MCF 10A (cell line): ENCODE measurements around the gene MERTK. TPM values are rescaled to one million over a fixed set of nuclear protein-coding genes. Genes with fewer than 3 reads are reported as not detected.
"Not testable (repeated sequence)": the region's sequence is repeated elsewhere in the genome, so short reads cannot be mapped to it uniquely, and the experiment has no call there.

ENCODE experiments used
- BruUV-seq: library from RNA; stranded (reverse); fragments of 400-500 nt; replicated peaks from 2 replicates; lab custom pipeline; 2021; lab: Mats Ljungman, UMichigan
- CTCF ChIA-PET: fragments of 300-600 bp; sonication (Branson Sonifier 250); formaldehyde crosslinking; extraction: SDS; loops from one replicate; lab custom pipeline; 2021; ENCODE audit warnings: antibody characterized with exemption, inconsistent platforms; lab: Yijun Ruan, JAX
- POLR2A ChIA-PET: fragments of 300-600, 350-650 bp; sonication (Branson Sonifier 250); formaldehyde crosslinking; extraction: SDS; loops from one replicate; lab custom pipeline; 2020; ENCODE audit warnings: antibody characterized with exemption, inconsistent platforms; lab: Yijun Ruan, JAX
- DNase-seq: peaks from one replicate; pipeline ENCODE4 v3.0.0-alpha.2; 2018; ENCODE audit not compliant: unreplicated experiment
- H3K27ac Mint-ChIP-seq: one replicate; pipeline ENCODE4 v1.8.0; 2022; ENCODE audit warnings: mild to moderate bottlenecking, low read depth, mixed read lengths; ENCODE audit not compliant: unreplicated experiment
- H3K27me3 Mint-ChIP-seq: one replicate; pipeline ENCODE4 v1.8.0; 2022; ENCODE audit warnings: mixed read lengths; ENCODE audit not compliant: insufficient read depth, unreplicated experiment
- H3K36me3 Mint-ChIP-seq: one replicate; pipeline ENCODE4 v1.8.0; 2022; ENCODE audit warnings: mild to moderate bottlenecking, moderate library complexity, mixed read lengths; ENCODE audit not compliant: insufficient read depth, unreplicated experiment
- H3K4me1 Mint-ChIP-seq: one replicate; pipeline ENCODE4 v1.8.0; 2022; ENCODE audit warnings: mixed read lengths; ENCODE audit not compliant: insufficient read depth, unreplicated experiment
- H3K4me3 Mint-ChIP-seq: one replicate; pipeline ENCODE4 v1.8.0; 2022; ENCODE audit warnings: mild to moderate bottlenecking, moderate library complexity, mixed read lengths; ENCODE audit not compliant: unreplicated experiment
- H3K9me3 Mint-ChIP-seq: one replicate; pipeline ENCODE4 v1.8.0; 2022; ENCODE audit warnings: mixed read lengths; ENCODE audit not compliant: unreplicated experiment
- intact Hi-C: fragments of 100-400 bp; cut with micrococcal nuclease; formaldehyde crosslinking; loops from 2 replicates; pipeline ENCODE4 v1.14.1; 2022
- total RNA-seq: library from RNA; stranded (reverse); gene quantifications from 2 replicates; pipeline ENCODE4 v1.2.3, GENCODE V29; 2022
- TF ChIP-seq, protein P1 (sequence below): fragments of 200-600 bp; IDR thresholded peaks from one replicate; pipeline ENCODE4 v1.8.0; 2022; ENCODE audit warnings: antibody characterized with exemption, mild to moderate bottlenecking; ENCODE audit not compliant: unreplicated experiment

Gene MERTK
- total RNA-seq, 1 experiment from 2014 or later = 0.19 TPM

DNA sequence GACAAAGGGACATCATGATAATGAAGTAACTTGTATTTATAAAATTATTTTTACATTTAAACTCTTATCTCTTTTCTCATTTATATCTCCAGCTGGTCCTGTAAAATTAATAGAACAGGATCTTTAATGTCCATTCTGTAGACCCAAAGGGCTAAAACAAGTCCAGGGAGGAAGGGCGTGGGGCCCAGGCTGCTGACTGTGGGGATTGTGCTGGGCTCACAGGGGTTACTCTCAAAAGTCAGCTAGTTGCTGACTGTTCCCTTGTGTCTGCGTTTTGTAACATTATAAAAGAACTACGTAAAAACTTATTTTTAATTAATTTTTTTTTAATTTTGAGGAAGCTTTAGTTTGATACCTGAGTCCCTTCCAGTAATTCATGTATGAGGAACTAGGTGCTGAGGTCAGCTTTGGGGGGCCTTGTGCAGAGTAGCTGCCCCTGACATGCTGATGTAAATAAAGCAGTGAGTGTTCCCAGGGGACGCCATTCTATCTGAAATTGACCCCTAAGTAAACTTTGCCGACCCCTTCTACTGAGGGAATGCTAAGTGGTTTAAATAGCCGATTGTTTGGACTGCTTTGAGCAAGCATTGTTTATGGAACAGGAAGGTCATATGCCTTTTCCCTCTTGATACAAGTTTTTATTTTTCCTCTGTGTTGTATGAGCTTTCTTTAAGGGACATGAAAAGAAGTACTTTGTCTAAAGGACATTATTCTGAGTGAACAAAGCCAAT is 56.4 kb downstream of the MERTK start:
- TF ChIP-seq, protein P1, sequence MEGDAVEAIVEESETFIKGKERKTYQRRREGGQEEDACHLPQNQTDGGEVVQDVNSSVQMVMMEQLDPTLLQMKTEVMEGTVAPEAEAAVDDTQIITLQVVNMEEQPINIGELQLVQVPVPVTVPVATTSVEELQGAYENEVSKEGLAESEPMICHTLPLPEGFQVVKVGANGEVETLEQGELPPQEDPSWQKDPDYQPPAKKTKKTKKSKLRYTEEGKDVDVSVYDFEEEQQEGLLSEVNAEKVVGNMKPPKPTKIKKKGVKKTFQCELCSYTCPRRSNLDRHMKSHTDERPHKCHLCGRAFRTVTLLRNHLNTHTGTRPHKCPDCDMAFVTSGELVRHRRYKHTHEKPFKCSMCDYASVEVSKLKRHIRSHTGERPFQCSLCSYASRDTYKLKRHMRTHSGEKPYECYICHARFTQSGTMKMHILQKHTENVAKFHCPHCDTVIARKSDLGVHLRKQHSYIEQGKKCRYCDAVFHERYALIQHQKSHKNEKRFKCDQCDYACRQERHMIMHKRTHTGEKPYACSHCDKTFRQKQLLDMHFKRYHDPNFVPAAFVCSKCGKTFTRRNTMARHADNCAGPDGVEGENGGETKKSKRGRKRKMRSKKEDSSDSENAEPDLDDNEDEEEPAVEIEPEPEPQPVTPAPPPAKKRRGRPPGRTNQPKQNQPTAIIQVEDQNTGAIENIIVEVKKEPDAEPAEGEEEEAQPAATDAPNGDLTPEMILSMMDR = no peak
- H3K9me3 Mint-ChIP-seq = no peaks in the 10 kb centered on the region
- H3K27ac Mint-ChIP-seq = no peak overlapping the region
- ChIA-PET POLR2A (interaction anchor here (0.7 to 1.2 kb wide), 2 partner anchors 16 to 32 kb away, joined by 3 to 4 read pairs; no protein-coding TSS in a partner anchor), CTCF (interaction anchor here (0.7 kb wide), 2 partner anchors 12 to 54 kb away, joined by 3 read pairs; no protein-coding TSS in a partner anchor)
- intact Hi-C loops = no loop called here
- H3K4me1 Mint-ChIP-seq = no peaks in the 10 kb centered on the region
- H3K4me3 Mint-ChIP-seq = no peak overlapping the region
- no TSS peak for BruUV-seq
- peaks cover 54% of the 10 kb centered on the region for H3K27me3 Mint-ChIP-seq
- no peaks in the 10 kb centered on the region for H3K36me3 Mint-ChIP-seq
- no peak for DNase-seq

DNA sequence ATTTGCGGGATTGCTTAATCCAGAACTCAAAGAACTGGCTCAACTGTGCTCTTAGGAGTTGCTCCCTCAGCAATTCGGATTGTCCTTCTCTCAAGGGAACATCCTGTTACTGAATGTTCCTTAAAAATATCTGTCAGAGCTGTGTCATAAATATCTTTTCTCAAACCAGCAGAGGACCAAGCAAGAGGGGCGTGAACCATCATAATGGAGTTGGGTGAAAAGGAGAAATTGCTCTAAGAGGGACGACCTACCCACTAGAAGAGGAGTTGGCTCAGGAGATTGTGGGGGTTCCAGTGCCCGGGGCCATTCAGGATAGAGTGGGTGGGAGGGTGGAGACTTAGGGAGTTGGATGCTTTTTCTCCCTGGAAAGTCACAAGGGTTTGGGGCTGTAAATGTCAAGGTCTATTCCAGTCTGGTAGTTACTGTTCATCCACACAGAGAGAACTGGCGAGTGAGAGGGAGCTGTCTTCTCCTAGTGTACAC is 59.5 kb downstream of the MERTK start:
- no TSS peak for BruUV-seq
- intact Hi-C loops = no loop called here
- Mint-ChIP-seq H3K4me1 (no peaks in the 10 kb centered on the region), H3K36me3 (no peaks in the 10 kb centered on the region), H3K9me3 (no peaks in the 10 kb centered on the region), H3K27ac (no peak overlapping the region), H3K27me3 (peaks cover 31% of the 10 kb centered on the region), H3K4me3 (no peak overlapping the region)
- CTCF ChIA-PET = interaction anchor here (0.6 to 0.7 kb wide), 3 partner anchors 40 to 916 kb away, joined by 4 to 5 read pairs (median 5); no protein-coding TSS in a partner anchor
- DNase-seq = no peak
- POLR2A ChIA-PET = interaction anchor here (1.9 to 2.1 kb wide), 2 partner anchors 9 to 11 kb away, joined by 6 to 8 read pairs; no protein-coding TSS in a partner anchor
- TF ChIP-seq, protein P1 = no peak

DNA sequence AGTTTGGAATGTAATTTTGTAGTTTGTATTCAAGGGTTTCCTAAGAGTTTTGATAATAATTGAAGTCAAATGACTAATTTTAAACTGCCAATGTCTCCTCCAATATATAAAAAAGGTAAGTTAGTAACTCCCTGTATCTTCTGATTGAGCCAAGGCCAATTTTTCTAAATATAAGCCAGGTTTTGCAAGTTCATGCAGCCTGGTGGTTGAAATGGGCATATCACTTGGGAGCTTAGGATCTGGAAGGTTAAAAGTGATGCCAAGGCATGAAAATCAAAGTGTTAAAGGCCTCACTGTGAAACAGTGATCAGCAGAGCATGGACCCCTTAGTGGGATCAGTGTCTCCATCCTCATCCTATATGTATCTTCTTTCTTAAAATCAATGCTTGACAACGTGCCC is 60.5 kb downstream of the MERTK start:
- no peaks in the 10 kb centered on the region for H3K4me1 Mint-ChIP-seq
- no peak overlapping the region for H3K27ac Mint-ChIP-seq
- peaks cover 34% of the 10 kb centered on the region for H3K27me3 Mint-ChIP-seq
- intact Hi-C loops = no loop called here
- no peak for DNase-seq
- no peaks in the 10 kb centered on the region for H3K36me3 Mint-ChIP-seq
- POLR2A ChIA-PET = interaction anchor here (1.9 to 2.1 kb wide), 2 partner anchors 10 to 12 kb away, joined by 6 to 8 read pairs; no protein-coding TSS in a partner anchor
- no peaks in the 10 kb centered on the region for H3K9me3 Mint-ChIP-seq
- TF ChIP-seq, protein P1 = peak; percentile 7
- H3K4me3 Mint-ChIP-seq = no peak overlapping the region
- BruUV-seq = no TSS peak
- CTCF ChIA-PET = no interaction called here

DNA sequence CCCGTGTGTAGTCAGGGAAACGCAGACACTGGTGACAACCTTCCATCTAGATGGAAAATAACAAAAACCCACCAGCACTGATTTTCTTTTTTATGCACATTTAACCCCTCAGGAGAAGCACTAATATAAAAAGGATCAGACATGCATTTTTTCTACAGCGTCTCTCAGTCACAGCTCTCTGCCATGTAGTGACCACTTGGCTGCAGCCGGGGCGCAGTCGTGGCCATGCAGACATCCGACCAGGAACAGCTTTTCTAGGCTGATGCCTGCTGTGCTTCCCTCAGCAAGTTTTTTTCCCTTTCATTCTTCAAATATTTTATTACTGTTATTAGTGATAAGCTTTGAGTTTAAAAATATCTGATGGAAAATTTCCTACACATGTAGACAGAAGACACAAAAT is 63.3 kb downstream of the MERTK start:
- Mint-ChIP-seq H3K27me3 (peaks cover 32% of the 10 kb centered on the region), H3K4me1 (peaks cover 2% of the 10 kb centered on the region), H3K27ac (no peak overlapping the region), H3K9me3 (no peaks in the 10 kb centered on the region), H3K36me3 (no peaks in the 10 kb centered on the region), H3K4me3 (no peak overlapping the region)
- BruUV-seq = no TSS peak
- intact Hi-C loops = no loop called here
- no peak for DNase-seq
- TF ChIP-seq, protein P1 = no peak
- POLR2A ChIA-PET = no interaction called here
- CTCF ChIA-PET = no interaction called here

DNA sequence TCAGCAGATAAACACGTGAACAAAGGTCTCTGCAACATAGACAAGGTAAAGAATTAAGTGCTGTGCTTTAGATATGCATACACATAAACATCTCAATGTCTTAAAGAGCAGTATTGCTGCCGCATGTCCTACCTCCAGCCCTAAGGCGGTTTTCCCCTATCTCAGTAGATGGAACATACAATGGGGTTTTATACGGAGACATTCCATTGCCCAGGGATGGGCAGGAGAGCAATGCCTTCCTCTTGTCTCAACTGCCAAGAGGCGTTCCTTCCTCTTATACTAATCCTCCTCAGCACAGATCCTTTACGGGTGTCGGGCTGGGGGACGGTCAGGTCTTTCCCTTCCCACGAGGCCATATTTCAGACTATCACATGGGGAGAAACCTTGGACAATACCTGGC is 64.7 kb downstream of the MERTK start:
- H3K9me3 Mint-ChIP-seq, intact Hi-C loops, CTCF ChIA-PET, H3K36me3 Mint-ChIP-seq, H3K27ac Mint-ChIP-seq, BruUV-seq, H3K4me3 Mint-ChIP-seq, DNase-seq, POLR2A ChIA-PET, H3K4me1 Mint-ChIP-seq: not testable (repeated sequence)
- peaks cover 33% of the 10 kb centered on the region for H3K27me3 Mint-ChIP-seq

DNA sequence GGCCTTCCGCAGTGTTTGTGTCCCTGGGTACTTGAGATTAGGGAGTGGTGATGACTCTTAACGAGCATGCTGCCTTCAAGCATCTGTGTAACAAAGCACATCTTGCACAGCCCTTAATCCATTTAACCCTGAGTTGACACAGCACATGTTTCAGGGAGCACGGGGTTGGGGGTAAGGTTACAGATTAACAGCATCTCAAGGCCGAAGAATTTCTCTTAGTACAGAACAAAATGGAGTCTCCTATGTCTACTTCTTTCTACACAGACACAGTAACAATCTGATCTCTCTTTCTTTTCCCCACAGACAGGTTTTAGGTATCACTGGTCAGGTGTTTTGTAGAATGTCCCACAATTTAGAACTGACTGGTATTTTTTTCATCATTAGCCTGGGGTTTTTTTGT is 65.1 kb downstream of the MERTK start:
- H3K36me3 Mint-ChIP-seq, H3K9me3 Mint-ChIP-seq, DNase-seq, POLR2A ChIA-PET, H3K4me3 Mint-ChIP-seq, H3K4me1 Mint-ChIP-seq, BruUV-seq, intact Hi-C loops, H3K27ac Mint-ChIP-seq: not testable (repeated sequence)
- CTCF ChIA-PET = interaction anchor here (0.6 kb wide), 1 partner anchor 28 kb away, joined by 3 read pairs; no protein-coding TSS in a partner anchor
- H3K27me3 Mint-ChIP-seq = peaks cover 35% of the 10 kb centered on the region
